ENCODE results near the gene SLC6A13. TPM values are rescaled to one million over a fixed set of nuclear protein-coding genes. Genes with fewer than 3 reads are reported as not detected.

The SLC6A13 gene
- total RNA-seq, 3 donors from 2014 or later: 0.81 TPM; not detected in 2

DNA sequence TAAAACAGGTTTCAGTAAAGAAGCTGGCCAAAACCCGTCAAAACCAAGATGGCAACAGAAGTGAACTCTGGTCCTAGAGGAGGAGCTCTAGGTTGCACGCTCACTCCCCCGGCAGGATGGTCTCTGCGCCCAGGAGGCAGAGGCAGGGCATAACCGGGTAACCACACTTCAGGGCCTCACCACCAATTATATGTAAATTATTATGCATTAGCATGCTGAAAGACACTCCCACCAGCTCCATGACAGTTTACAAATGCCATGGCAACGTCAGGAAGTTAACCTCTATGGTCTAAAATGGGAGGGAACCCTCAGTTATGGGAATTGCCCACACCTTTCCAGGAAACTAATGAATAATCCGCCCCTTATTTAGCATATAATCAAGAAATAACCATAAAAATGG, 28.6 kb downstream of the SLC6A13 start:
- DNase-seq (no peak), ATAC-seq (no peak)
- Mint-ChIP-seq H3K4me1 (ENCODE audit: low read depth) (no peaks in the 10 kb centered on the region), H3K27me3 (ENCODE audit: low read depth) (peaks cover 8% of the 10 kb centered on the region), H3K36me3 (ENCODE audit: insufficient read depth) (no peaks in the 10 kb centered on the region), H3K4me3 (no peak overlapping the region), H3K9me3 (peaks cover 18% of the 10 kb centered on the region)

DNA sequence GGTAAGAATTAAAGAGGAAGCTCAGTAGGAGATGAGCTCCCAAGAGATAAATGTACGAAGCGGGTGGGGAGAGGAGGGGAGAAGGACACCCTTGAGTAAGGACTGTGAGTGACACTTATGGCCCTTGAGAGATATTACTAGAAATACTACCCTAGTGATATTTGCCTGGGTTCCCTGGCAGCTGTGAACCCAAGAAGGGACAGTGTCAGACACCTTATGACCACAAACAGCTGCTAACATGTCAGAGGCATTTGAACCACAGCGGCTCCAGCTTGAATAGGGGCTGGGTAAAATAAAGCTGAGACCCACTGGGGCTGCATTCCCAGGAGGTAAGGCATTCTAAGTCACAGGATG, 29.0 kb downstream of the SLC6A13 start:
- no peak for DNase-seq
- no peak for ATAC-seq
- peaks cover 18% of the 10 kb centered on the region for H3K9me3 Mint-ChIP-seq
- no peak overlapping the region for H3K4me3 Mint-ChIP-seq
- H3K36me3 Mint-ChIP-seq (ENCODE audit: insufficient read depth): no peaks in the 10 kb centered on the region
- peaks cover 5% of the 10 kb centered on the region for H3K27me3 Mint-ChIP-seq (ENCODE audit: low read depth)
- H3K4me1 Mint-ChIP-seq (ENCODE audit: low read depth): no peaks in the 10 kb centered on the region

DNA sequence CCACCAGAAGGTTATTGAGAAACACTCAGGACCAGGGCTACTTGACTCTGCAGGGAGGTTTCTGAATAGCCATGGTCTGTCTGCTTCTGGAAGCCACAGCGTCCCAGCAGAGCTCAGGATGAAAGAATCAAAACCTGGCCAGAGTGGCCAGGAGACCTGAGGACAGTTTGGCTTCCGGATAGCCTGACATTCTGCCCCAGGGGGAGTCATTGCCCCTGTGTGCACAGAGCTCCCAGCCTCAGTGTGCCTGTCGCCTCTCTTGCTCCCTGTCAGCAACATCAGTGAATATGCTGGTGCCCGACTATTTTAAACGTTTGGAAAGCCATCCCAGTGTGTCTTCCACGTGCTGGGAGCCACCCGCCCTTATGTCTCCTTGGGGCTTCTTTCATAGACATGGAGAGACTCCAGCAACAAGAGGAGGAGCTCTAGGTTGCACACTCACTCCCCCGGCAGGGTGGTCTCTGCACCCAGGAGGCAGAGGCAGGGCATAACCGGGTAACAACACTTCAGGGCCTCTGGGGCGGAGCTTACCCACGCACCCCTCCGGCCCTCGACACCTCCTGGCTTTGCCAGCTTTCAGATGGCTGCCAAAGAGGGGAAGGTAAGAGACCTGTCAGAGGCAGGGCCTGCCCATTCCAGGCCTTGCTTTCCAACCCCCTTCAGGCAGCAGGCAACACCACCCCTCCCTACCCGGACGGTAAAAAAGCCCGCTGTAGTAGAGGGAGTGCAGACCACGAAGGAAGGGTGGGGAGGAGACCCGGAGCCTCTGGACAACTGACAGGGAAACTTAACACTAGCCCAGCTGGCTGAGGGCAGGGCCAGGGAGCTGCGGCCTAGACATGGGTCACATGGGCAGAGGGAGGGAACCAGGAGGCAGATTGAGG, 29.7 kb downstream of the SLC6A13 start:
- Mint-ChIP-seq H3K27me3 (ENCODE audit: low read depth) (peaks cover 1% of the 10 kb centered on the region), H3K4me1 (ENCODE audit: low read depth) (no peaks in the 10 kb centered on the region), H3K4me3 (no peak overlapping the region), H3K9me3 (peaks cover 18% of the 10 kb centered on the region), H3K36me3 (ENCODE audit: insufficient read depth) (no peaks in the 10 kb centered on the region)
- ATAC-seq (no peak), DNase-seq (no peak)

DNA sequence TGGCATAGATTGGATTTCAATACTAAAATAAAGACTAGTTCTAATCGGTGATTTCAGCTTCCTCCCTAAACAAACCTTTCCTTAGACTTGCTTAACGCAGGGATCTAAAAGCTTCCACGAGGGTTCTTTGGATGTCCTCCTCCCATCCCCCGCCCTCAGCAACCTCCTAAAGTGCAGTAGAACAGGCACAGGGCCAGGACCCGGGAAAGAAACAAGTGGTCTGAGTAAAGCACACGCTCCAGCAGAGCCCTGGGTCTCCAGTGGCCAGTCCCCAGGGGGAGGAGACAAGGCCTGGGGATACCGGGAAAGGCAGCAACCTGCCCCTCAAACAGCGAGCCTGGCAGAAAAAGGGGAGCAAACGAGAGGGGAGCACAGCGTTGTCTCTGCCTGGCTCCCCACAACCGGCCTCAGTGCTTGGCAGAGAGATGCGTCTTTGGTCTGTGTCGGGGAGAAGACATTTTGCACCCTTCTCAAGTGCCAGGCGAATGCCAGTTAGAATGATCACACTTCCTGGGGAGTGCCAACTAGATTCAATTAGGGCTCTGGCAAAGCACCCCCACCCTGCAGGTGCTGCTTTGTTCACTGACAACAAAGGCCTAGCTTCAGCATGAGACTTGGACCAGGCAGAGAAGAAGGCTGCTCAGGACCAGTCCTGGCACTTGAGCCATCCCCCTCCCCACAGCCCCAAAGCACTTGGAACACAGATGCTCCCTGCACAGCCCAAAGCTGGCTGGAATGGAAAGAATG, 31.5 kb downstream of the SLC6A13 start:
- Mint-ChIP-seq H3K9me3 (peaks cover 12% of the 10 kb centered on the region), H3K36me3 (ENCODE audit: insufficient read depth) (no peaks in the 10 kb centered on the region), H3K4me1 (ENCODE audit: low read depth) (no peaks in the 10 kb centered on the region), H3K4me3 (no peak overlapping the region), H3K27me3 (ENCODE audit: low read depth) (peaks cover 2% of the 10 kb centered on the region)
- ATAC-seq: no peak
- DNase-seq: no peak

DNA sequence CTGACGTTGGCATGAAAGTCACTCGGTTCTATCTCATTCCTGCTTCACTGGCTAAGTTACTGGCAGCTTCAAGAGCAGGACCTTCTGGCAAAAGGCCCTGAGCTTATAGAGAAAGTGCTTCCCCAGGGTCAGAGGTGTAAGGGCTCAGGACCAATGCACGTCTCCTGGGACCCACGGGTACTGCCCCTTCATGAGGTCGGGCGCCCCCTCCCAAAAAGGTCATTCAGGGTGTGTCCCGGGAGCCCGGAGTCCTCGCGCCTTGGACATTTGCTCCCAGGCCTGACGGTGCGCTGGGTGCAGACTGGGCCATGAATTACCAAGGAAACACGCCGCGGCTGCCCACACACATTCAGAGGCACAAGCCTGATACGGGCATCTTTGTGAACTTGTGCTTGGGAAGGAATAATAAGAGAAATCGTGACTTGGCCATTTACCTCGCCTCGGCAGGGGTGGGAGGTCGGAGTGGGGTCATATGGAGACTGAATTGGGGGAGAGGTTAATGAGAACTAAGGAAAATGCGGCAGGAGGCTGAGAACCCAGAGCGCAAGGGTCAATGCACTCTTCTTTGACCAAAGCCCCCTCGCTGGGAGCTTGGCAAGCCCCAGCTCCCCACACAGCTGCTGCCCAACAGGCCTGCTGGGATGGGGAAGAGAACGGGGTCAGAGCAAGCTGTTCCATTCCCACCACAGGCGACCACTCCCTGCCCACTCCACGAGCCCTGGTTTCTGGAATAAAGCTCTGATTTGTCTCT, 33.0 kb downstream of the SLC6A13 start:
- no peak overlapping the region for H3K4me3 Mint-ChIP-seq
- H3K36me3 Mint-ChIP-seq (ENCODE audit: insufficient read depth): no peaks in the 10 kb centered on the region
- H3K9me3 Mint-ChIP-seq: no peaks in the 10 kb centered on the region
- ATAC-seq: no peak
- no peak for DNase-seq
- H3K27me3 Mint-ChIP-seq (ENCODE audit: low read depth): peaks cover 2% of the 10 kb centered on the region
- no peaks in the 10 kb centered on the region for H3K4me1 Mint-ChIP-seq (ENCODE audit: low read depth)

DNA sequence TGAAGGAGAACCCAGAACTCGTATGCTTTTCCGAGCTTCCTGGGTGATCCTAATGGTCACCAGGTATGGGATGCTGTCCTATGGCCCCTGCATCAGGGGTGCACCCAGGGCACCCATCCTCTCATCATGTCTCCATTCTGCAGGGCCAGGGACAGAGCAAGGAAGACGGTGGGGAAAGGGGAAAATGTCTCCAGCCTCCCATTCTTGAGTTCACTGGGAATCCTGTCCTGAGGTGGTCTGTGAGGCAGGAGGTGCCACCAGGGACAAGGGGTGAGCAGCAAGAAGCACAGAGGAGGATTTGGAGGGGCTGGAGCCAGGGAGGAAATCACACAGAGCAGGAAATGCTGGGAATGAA, 33.8 kb downstream of the SLC6A13 start:
- Mint-ChIP-seq H3K27me3 (ENCODE audit: low read depth) (peaks cover 2% of the 10 kb centered on the region), H3K36me3 (ENCODE audit: insufficient read depth) (no peaks in the 10 kb centered on the region), H3K4me1 (ENCODE audit: low read depth) (no peaks in the 10 kb centered on the region), H3K4me3 (no peak overlapping the region), H3K9me3 (no peaks in the 10 kb centered on the region)
- no peak for ATAC-seq
- no peak for DNase-seq

DNA sequence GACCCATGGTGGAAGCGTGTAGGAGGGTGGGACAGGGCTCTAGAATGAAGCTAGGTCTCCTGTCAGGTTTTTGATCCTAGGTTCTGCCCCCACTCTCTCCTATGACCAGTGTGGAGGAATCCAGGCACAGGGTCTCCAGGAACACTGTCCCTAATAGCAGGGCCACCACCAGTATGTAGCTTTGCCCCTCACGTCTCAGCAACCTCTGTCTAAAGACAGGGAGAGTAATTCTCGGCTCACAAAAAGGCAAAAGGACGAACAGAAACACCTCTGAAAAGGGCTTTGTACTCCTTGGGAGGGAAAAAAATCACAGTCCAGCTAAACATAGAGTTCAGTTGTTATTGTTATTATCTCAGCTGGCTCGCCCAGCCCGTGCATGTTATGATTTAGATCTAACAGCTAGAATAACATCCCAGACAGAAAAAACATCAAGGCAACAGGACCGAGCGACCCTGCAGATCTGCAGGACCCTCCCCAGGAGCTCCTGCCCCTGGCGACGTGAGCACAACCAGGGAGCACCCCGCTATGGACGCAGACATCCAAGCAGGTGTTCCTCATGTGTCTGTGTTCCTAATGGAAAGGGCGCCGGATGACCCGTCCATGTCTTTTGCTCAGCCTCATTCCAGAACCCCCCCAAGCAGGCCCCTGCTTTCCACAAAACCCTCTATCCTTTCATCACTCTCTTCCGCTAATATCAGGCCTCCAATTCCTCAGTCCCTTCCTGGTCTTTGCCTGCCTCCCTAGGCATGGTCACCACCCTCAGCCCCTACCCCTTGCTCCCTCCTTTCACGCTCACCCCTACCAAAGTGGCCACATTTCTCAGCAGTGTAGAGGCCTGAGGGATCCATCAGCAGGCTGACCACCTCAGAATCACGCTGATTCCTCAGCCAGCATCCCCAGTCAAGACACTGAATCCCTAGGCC, 34.5 kb downstream of the SLC6A13 start:
- Mint-ChIP-seq H3K36me3 (ENCODE audit: insufficient read depth) (no peaks in the 10 kb centered on the region), H3K9me3 (no peaks in the 10 kb centered on the region), H3K4me3 (no peak overlapping the region), H3K4me1 (ENCODE audit: low read depth) (no peaks in the 10 kb centered on the region), H3K27me3 (ENCODE audit: low read depth) (peaks cover 2% of the 10 kb centered on the region)
- ATAC-seq: no peak
- no peak for DNase-seq

DNA sequence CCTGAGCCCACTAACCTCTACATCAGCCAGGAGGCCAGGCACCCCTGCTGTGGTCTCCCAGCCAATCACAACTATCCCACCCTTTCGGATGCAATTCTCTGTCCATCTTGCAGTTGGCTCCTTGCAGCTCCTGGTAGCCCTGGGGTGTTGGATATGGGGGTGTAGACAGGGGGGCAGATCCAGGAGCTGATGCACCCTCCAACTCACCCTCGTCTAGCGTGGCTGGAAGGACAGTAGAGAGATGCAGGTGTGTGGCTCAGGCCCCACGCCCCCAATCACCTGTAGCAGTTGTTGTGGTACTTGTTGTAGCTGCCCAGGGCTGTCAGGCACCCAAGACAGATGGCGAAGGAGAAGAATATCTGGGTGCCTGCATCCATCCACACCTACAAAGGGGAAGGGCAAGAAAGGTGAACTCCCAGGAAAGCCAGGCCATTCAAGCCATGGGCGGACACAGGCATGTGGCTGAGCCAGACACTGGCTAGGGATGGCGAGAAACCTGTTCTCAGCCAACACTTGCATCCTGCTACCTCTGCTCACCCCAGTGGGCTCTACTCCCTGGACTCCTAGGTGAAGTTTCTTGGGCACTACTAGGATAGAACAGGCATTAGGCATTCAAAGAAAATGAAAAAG, 35.2 kb downstream of the SLC6A13 start:
- ATAC-seq: no peak
- no peaks in the 10 kb centered on the region for H3K4me1 Mint-ChIP-seq (ENCODE audit: low read depth)
- peaks cover 2% of the 10 kb centered on the region for H3K27me3 Mint-ChIP-seq (ENCODE audit: low read depth)
- H3K4me3 Mint-ChIP-seq: no peak overlapping the region
- no peak for DNase-seq
- no peaks in the 10 kb centered on the region for H3K9me3 Mint-ChIP-seq
- H3K36me3 Mint-ChIP-seq (ENCODE audit: insufficient read depth): no peaks in the 10 kb centered on the region

DNA sequence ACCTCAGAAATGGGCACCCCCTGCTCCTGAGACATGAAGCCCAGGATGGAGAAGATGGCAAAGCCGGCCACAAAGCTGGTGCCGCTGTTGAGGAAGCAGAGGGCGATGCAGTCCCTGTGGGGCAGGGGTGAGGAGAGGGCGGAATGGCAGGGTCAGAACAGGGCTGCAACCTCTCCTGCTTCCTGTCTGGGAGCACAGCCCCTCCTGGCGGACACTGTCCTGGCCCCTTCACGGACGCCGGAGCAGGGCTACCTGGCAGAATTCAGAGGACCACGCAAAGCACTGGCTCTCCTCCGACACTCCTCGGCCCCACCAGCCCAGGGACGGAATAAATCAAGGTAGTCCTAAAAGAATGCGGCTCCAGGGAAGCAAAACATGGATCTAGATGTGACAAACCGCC, 36.2 kb downstream of the SLC6A13 start:
- ATAC-seq: no peak
- H3K4me1 Mint-ChIP-seq (ENCODE audit: low read depth): no peaks in the 10 kb centered on the region

DNA sequence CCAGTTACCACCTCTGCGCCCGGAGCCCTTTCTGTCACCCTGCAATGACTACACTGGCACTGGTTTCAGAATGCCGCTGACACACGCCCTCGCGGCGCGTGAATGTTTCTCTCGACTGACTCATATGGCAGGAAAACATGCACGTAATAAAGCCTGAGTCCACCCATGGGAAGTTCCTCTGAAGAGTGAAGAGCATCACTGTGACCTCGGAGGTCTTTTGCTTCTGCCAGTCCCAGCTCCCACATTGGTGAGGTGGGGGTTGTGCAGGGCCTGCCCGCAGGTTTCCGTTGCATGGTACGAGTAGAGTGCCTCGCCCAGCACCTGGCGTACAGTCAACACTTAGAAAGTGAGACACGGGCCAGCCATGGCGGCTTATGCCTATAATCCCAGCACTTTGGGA, 37.6 kb downstream of the SLC6A13 start:
- no peak overlapping the region for H3K4me3 Mint-ChIP-seq
- H3K4me1 Mint-ChIP-seq (ENCODE audit: low read depth): no peaks in the 10 kb centered on the region
- ATAC-seq: no peak
- H3K36me3 Mint-ChIP-seq (ENCODE audit: insufficient read depth): no peaks in the 10 kb centered on the region
- DNase-seq: no peak
- H3K27me3 Mint-ChIP-seq (ENCODE audit: low read depth): peaks cover 2% of the 10 kb centered on the region
- no peaks in the 10 kb centered on the region for H3K9me3 Mint-ChIP-seq

More for the DNA sequence above, 36.2 kb downstream of the SLC6A13 start:
- Mint-ChIP-seq H3K4me3 (no peak overlapping the region), H3K36me3 (ENCODE audit: insufficient read depth) (no peaks in the 10 kb centered on the region), H3K9me3 (no peaks in the 10 kb centered on the region), H3K27me3 (ENCODE audit: low read depth) (peaks cover 2% of the 10 kb centered on the region)
- DNase-seq: no peak

DNA sequence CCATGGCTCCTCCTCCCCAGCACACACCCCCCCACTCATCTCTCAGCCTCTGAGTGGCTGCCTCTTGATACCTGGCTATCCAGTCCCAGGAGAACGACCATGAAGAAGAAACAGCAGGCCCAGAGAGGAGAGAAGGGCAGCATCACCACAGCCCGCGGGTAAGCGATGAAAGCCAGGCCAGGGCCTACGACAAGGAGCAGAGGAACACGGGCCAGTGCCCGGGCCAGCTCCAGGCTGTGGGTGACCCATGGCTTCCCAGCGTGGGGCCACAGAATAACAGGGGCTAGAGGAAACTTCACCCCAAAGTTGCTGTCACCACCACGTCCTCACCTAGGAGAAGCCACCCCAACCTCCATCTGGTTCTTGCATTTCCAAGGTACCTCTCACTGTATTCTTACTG, 38.3 kb downstream of the SLC6A13 start:
- Mint-ChIP-seq H3K9me3 (no peaks in the 10 kb centered on the region), H3K4me3 (no peak overlapping the region), H3K4me1 (ENCODE audit: low read depth) (no peaks in the 10 kb centered on the region), H3K36me3 (ENCODE audit: insufficient read depth) (no peaks in the 10 kb centered on the region), H3K27me3 (ENCODE audit: low read depth) (peaks cover 2% of the 10 kb centered on the region)
- ATAC-seq (no peak), DNase-seq (no peak)

DNA sequence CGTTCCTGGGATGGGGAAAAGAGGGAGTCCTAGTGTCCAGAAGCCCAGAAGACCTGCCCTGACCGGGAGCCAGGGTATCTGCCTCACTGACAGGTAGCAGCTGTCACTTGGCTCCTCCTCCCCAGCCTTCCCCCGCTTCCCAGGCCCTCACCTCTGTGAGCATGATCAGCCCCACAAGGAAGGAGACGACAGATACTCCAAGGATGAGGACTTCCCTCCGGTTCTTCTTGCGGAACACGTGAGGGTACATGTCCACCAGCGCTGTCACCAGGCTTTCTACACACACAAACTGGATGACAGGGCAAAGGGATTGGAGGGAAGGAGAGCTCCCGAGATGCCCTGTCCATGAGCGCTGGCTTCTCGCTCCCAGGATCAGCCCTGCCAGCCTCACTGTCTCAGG, 38.8 kb downstream of the SLC6A13 start:
- no peak overlapping the region for H3K4me3 Mint-ChIP-seq
- ATAC-seq (no peak), DNase-seq (no peak)
- H3K9me3 Mint-ChIP-seq: no peaks in the 10 kb centered on the region
- H3K4me1 Mint-ChIP-seq (ENCODE audit: low read depth): no peaks in the 10 kb centered on the region
- H3K27me3 Mint-ChIP-seq (ENCODE audit: low read depth): peaks cover 2% of the 10 kb centered on the region
- H3K36me3 Mint-ChIP-seq (ENCODE audit: insufficient read depth): no peaks in the 10 kb centered on the region

DNA sequence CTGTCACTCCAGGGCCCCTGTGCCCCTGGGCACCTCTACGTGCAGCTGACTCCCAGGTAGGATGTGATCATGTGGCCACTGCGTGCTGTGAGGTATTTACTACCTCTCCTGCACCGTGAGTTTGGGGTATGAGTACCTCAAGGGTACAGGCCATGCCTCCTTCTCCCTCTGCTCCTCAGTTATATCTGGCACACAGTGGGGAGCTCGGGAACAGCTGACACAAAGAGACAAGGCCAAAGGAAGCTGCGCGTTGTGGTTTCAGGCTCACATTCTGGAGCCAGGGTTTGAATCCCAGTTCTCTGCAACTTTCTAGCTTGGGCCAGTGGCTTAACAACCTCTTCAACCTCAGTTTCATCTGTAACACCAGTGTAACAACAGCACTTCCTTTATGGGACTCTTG, 40.9 kb downstream of the SLC6A13 start:
- Mint-ChIP-seq H3K9me3 (no peaks in the 10 kb centered on the region), H3K4me1 (ENCODE audit: low read depth) (no peaks in the 10 kb centered on the region), H3K27me3 (ENCODE audit: low read depth) (peaks cover 3% of the 10 kb centered on the region), H3K4me3 (no peak overlapping the region), H3K36me3 (ENCODE audit: insufficient read depth) (no peaks in the 10 kb centered on the region)
- DNase-seq (no peak), ATAC-seq (no peak)
